HL-60 (cell line): ENCODE results near the gene TET3.
A peak's percentile ranks its signal among the peaks of the same experiment; 100 is the strongest.

ENCODE experiments used
- DNase-seq, 2 experiments: peaks; one replicate each; pipeline ENCODE4 v3.0.0-alpha.2; 2010 to 2020; ENCODE audit warnings: low read depth in 1 of 2, low spot score in 1 of 2
- H3K27ac ChIP-seq: fragments of 250-450 bp; sonication (Bioruptor Pico); replicated peaks from 2 replicates; pipeline ENCODE4 v1.5.1; 2020; ENCODE audit warnings: mild to moderate bottlenecking, moderate library complexity
- H3K27me3 ChIP-seq: fragments of 250-450 bp; sonication (Bioruptor Pico); 2 replicates; pipeline ENCODE4 v1.5.1; 2021; ENCODE audit warnings: mild to moderate bottlenecking, moderate library complexity; ENCODE audit not compliant: insufficient read depth, poor library complexity, severe bottlenecking
- H3K4me3 ChIP-seq: replicated peaks from 2 replicates; pipeline ENCODE4 v1.5.1; 2011; ENCODE audit warnings: mild to moderate bottlenecking, control low read depth, low read length; ENCODE audit not compliant: insufficient read depth
- CTCF ChIP-seq: IDR thresholded peaks from one replicate; pipeline ENCODE4 v1.5.1; 2011; ENCODE audit warnings: low read length, control low read depth, inconsistent platforms; ENCODE audit not compliant: insufficient read depth
- GABPA ChIP-seq: IDR thresholded peaks from 2 replicates; pipeline ENCODE4 v1.6.1; 2012; ENCODE audit warnings: low read depth
- POLR2AphosphoS5 ChIP-seq: IDR thresholded peaks from 2 replicates; pipeline ENCODE4 v1.6.1; 2012; ENCODE audit warnings: low read depth
- REST ChIP-seq: IDR thresholded peaks from 2 replicates; pipeline ENCODE4 v1.6.1; 2012; ENCODE audit warnings: low read depth; ENCODE audit not compliant: insufficient replicate concordance
- SPI1 ChIP-seq: IDR thresholded peaks from 2 replicates; pipeline ENCODE4 v1.6.1; 2012; ENCODE audit warnings: low read depth, mild to moderate bottlenecking, borderline replicate concordance

Gene TET3

GRCh38 chr2:73982140-73982617 is 2.5 kb upstream of the TET3 start:
- TF ChIP-seq POLR2AphosphoS5: no peak
- TF ChIP-seq REST: no peak
- TF ChIP-seq CTCF: no peak
- TF ChIP-seq GABPA: no peak
- TF ChIP-seq SPI1: no peak
- DNase-seq: no peak
- Histone ChIP-seq H3K27ac (no peak overlapping the region), H3K27me3 (no peaks in the 10 kb centered on the region), H3K4me3 (no peak overlapping the region)

- DNase-seq: peak in 1 of 2 experiments; percentile 45
- TF ChIP-seq REST: no peak
- TF ChIP-seq GABPA: no peak
- no peak for TF ChIP-seq SPI1
- TF ChIP-seq CTCF: no peak
- no peak for TF ChIP-seq POLR2AphosphoS5
- no peaks in the 10 kb centered on the region for H3K27me3 ChIP-seq
- peak overlapping the region; percentile 79 for H3K27ac ChIP-seq
- peak overlapping the region; percentile 38 for H3K4me3 ChIP-seq
These were observed 1.1 kb upstream of the TET3 start for GRCh38 chr2:73983322-73984202.

GRCh38 chr2:73984922-73985307 is 205 bp downstream of the TET3 start:
- H3K4me3 ChIP-seq: peak overlapping the region; percentile 8; the same call in 1 of the 2 replicates
- no peak overlapping the region for H3K27ac ChIP-seq
- DNase-seq: peak; percentile 58 to 60
- H3K27me3 ChIP-seq: no peaks in the 10 kb centered on the region
- no peak for TF ChIP-seq REST
- TF ChIP-seq POLR2AphosphoS5: no peak
- no peak for TF ChIP-seq CTCF
- TF ChIP-seq GABPA: no peak
- TF ChIP-seq SPI1: no peak
